HG03066 (cell line): Measurements from ENCODE around the gene KCTD16.
A peak's percentile ranks its signal among the peaks of the same experiment; 100 is the strongest.

Experiments
- ATAC-seq: cut with Tn5 transposase; IDR thresholded peaks from one replicate; pipeline ENCODE4 v1.9.1; 2021; ENCODE audit warnings: low read depth; ENCODE audit not compliant: unreplicated experiment

KCTD16 gene

DNA sequence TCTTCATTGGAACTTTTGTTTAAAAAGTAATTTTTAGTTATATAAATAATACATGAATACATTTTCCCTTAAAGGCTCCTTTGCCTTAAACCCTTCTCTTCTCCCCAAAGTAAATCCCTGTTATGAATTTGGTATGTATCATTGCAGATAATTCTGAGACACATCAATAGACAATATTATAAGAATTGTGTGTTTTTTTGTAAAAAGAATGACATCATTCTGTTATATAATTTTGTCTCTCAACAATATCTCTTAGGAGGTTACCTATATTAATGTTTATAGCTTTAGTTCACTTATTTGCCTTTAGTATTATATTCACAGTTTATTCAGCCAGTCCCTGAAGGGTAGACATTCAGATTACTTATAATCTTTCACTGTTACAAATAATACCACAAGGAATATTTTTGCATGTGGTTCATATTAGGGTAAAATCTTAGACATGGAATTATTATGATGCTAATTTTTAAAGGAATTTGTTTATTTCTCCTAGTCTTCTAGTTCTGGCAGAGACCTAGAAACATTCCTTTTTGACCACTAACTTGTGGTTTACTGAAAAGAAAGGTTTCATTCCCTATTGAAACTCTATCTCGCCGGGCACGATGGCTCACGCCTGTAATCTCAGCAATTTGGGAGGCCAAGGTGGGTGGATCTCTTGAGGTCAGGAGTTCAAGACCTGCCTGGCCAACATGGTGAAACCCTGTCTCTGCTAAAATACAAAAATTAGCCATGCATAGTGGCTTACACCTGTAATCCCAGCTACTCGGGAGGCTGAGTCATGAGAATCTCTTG lies 105.6 kb downstream of the KCTD16 start:
- no peak for ATAC-seq

DNA sequence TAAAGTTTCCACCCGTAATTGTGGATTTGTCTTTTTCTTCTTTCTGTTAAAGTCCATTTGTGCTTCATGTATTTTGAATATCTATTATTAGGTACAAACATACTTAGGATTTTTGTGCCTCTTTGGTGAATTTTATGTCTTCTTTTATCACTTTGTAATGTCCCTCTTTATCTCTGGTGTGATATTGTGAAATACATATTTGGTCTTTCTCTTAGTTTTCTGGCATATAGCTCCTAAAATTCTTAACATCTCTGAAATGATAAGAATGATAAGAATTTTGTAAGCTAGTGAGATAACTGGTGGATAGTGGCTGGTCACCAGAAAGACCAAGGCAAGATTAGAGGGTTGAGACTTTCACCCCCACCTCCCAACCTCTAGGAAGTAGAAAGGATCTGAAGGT lies 111.1 kb downstream of the KCTD16 start:
- no peak for ATAC-seq

DNA sequence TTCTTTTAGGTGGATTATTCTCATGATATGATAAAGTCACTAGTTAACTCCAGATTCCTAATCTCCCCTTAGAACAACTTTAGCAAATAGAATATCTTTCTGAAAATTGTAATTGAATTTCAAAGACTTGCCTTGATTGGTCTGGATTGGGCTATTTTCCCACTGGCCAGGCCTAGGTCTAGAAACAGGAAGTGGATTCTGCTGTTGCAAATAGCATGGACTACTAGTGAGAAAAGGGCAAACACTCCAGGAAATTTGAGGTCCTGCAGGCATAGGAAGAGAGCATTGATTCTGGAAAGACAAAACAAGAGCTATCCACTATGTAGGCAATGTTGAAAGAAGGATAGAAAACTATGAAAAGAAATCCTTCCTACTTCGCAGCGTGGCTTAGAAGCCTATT lies 113.4 kb downstream of the KCTD16 start:
- ATAC-seq: no peak

DNA sequence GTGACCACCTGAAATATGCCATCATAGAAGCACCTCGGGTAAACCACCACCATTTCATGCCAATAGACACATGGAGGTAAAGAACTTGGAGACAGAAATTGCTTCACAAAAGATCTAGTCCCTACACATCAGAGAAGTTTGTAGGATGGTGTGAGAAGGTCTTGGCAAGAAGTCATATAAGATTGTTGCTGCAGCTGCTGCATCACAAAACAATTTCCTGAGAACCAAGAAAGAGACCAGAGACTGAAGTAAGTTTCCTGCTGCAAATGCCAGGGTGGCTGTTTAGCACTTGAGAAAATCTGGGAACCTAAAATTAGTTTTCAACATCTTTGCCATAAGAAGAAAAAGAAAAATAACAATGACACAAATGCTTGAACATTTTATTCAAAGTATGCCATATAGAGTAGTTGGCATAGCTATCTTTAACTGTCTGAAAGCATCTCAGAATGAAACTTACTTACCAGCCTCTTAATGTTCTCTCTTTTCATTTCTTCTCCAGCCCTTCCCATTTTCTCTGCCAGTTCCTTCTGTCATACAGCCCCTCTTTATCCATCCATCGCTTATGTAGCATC lies 114.3 kb downstream of the KCTD16 start:
- no peak for ATAC-seq

DNA sequence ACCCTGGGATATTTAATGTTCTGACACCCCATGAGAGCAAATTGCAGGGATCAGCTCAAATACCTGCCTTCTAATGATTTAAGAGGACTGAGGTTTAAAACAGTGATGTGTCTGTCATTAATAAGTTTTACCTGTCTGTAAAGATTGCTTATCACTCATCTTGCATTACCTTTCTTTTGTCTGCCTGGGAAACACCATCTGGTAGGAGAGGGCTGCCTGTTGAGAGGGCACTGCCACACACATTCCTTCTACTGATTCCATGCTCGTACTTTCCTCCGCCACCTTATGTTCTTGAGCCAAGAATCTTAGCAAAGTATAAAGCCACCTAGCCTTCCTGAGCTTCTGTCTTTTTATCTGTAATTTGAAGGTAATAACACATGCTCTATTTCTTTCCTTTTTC lies 118.6 kb downstream of the KCTD16 start:
- ATAC-seq: no peak

DNA sequence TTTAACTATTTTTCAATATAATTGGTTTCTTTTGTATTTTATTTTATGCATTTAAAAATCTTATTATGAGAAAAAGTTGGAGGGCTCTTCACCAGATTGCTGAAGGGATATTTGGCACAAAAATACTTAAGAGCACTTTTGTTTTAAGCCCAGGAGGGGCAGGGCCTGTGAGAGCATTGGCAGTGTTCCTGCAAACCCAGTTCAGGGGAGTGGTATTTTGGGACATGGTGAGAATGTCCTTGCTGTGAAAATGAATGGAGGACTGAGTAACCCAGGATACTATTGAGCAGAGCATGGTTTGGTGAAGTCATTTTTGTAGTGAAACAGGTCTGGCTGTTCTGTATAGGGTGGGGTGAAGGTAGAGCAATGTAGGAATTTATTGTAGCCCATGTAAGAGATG lies 121.4 kb downstream of the KCTD16 start:
- ATAC-seq: no peak

DNA sequence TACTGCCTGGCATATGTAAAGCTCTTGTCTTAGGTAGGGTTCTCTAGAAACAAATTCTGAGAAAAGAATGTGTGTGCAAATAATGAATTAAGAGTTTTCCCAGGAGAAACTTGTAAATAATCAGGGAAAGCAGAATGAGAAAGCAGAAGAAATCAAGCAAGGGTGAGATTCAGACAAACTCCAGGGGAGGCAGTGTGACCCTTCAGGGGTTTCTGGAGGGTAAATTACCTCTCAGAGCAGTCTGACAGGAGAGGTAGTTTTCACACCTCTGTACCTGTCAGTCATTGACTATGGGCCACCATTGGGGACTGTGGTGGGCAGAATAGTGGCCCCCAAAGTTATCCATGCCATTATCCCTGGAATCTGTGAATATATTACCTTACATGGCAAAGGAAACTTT lies 124.6 kb downstream of the KCTD16 start:
- ATAC-seq: no peak

DNA sequence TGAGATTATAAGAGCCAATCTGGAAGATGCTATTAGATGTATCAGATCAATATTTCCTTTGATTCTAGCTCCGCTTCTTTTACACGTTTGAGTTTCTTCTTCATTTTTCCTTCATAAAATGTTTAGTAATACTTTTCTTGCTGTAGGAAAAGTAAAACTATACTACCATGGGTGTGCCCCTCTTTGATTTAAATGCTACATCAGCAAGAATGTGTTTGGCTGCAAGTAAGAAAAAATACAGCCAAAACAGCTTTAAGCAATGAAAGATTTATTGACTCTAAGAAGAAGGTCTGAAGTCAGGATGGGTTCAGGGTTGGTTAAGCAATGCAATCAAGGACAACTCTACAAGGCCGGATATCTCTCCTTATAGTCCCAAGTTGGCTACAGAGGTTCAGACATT lies 126.4 kb downstream of the KCTD16 start:
- no peak for ATAC-seq

DNA sequence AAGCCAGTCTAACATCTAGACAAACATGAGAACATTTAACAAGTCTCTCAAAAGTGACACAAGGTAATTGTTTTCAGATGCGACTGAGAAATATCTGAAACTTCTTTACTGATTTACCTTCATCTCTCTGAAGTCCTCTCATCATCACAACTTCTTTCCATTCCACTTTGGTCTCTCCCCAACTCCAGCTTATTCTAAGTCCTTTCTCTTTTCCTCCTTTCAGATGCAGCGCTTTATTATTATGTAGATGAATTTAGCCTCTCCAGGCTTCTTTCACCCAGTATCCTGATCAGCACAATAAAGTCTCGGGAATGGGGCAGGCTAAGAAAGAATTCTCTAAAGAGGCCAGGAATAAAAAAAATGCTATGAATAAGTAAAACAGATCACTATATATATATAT lies 128.0 kb downstream of the KCTD16 start:
- no peak for ATAC-seq

DNA sequence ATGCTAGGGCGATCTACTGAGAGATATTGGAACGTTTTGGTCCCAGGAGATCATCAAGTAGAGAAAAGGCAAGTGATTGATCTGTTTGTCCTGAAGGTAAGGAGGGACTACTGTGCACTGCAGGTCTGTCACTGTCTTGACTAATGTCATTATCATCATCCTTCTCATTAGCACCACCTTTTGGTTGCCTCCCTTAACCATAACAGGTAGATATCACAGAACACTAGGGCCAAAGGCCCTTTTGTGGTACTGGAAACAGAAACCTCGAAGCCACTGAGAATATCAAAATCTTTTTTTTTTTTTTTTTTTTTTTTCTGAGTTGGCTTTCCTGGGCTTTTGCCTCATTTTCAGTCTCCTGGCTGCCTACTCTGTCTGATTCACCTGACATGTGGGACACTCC lies 134.0 kb downstream of the KCTD16 start:
- ATAC-seq: peak; percentile 65

DNA sequence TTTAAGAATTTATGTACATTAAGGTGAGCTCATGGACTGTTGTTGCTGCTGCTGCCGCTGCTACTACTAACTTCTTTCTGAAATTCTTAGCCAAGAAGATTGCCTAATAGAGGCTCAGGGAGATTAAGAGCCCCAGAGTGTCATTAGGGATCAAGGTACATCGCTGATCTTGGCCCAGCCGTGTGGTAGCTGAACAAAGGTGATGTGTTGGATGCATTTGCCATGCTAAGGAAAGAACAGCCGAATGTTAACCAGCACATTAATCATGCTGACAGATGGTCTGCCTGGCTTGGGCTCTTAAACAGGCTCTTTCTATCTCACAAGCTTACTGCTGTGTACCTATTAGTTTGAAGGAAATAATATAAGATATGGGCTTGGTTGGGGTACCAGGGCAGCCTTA lies 137.1 kb downstream of the KCTD16 start:
- no peak for ATAC-seq

DNA sequence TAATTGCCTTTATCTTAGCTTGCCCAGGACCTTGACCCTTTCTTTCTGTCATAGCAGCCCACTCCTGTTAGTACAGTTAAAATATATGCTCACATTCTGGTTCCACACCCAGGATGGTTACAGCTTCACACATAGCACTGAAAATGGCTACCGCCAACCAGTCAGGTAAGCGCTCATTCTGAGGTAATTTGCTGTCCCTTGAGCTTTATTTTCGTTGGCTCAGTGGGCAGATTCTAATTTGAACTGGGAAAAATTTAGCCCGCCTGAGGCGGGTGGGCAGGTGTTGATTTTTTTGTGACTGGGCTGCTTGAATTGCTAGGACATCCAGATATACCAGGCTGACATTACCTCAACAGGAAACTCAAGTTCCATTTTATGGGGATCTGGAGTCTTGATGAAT lies 137.5 kb downstream of the KCTD16 start:
- ATAC-seq: no peak

DNA sequence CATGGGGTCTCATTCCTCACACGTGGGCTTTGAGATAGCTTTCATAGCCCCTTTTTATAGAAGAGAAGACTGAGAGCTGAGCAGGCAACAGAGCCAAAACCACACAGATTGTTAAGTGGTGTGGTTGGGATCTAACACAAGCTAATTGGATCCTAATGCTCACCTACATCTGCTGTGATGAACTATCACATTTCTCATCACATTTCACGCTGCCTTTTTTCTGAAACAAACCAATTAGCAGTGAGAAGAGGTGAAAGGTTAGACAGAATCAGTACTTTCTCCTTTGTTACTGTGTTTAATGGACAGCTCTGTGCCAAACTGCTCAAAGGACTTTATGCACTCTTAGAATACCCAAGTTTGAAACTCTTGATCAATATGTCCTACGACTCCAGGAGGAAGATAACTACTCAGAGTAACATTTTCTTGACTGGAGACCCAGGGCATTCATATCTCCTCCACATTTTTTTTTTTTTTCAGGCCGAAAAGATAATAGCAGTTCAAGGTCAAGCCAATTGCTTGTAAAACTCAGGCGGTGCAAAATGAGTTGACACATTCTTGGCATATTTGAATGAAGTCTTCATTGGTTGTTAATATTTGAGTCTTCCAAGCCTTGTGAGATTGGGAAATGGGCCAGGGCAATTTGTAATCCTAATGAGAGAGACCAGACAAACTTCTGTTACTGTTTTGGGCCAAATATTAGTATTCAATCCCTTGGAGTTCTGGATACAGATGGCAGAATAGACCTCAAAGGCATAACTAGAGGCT lies 138.4 kb downstream of the KCTD16 start:
- ATAC-seq: no peak

DNA sequence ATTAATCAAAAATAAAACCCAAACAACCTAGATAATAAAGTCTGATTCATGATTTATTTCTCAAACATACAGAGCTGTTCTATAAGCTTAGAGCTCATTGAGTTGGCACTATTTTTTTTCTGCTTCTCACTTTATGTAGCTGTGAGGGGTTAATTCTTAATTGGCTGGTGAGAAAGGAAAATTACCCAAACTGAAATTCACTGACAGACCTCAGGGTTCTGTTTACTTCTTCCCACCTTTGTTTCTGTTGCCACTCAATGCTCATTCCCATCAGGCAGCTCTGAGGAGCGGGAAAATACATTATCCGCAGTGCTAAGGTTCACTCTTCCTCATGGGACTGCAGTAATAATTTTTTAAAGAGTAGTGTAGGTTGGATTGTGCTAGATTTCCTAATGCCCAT lies 139.9 kb downstream of the KCTD16 start:
- no peak for ATAC-seq

DNA sequence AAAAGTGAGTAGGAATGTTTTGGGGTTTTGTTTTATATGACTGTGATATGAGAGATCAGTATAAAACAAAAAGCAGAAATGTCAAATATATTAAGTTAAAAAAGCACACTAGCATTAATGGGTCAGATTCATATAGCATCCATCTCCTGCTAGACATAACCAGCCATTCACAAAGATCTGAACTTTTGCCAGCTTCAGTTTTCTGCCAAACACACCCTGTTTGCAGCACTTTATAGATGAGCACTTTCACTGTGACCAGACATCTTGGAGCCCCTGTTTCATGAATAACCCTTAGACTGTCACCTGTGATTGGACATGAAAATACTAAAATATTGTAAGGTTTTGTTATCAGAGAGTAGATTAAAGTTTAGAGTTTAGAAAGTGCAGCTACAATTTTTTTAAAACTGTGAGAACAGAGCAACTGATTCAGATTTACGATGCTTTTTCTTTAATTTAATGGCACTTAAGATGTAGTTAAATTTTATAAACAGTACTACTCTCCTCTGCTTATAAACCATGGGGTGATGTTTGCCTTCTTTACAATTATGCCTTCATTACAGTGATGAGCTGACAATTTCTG lies 142.6 kb downstream of the KCTD16 start:
- ATAC-seq: no peak

DNA sequence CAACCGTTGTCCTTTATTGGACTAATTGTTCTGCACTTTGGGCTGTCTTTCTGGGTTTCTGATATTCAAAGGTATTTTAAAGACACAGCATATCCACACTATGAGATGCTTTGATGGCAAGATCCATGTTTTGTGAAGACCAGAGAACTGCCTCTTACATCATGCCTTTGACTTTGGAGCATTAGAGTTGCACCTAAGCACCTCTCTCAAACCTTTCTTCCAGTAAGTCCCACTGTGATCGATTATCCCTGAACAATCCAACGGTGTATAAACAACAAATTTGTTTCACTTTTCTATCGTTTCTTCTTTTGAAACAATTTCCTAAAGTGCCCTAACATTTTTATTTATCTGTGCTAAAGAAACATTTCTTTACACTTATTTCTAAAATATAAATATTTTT lies 144.4 kb downstream of the KCTD16 start:
- ATAC-seq: no peak

DNA sequence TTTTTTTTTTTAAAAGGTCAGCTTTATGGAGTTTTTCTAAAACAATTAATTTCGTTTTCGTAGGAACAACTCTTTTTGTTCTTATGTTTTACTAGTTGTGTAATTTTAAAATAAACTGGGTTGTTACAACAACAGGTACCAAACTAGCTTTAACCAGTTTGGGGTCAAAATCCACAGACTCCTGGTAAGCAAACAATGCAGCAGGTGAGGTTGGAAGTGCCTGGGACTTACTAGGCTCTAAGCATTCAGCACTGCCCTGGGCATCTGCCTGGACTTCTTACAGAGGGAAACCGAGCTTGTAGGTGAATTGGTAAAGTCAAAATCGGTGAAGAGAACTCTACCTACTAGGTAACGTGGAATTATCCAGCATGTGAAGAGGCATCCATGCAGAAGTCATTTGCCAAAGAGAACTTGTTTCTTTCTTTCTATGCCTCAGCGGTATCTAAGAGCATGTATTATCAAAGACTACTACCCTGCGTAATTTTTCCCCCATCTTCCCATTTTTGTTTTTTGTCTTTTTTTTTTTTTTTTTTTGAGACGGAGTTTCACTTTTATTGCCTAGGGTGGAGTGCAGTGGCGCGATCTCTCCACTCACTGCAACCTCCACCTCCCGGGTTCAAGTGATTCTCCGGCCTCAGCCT lies 145.4 kb downstream of the KCTD16 start:
- no peak for ATAC-seq

DNA sequence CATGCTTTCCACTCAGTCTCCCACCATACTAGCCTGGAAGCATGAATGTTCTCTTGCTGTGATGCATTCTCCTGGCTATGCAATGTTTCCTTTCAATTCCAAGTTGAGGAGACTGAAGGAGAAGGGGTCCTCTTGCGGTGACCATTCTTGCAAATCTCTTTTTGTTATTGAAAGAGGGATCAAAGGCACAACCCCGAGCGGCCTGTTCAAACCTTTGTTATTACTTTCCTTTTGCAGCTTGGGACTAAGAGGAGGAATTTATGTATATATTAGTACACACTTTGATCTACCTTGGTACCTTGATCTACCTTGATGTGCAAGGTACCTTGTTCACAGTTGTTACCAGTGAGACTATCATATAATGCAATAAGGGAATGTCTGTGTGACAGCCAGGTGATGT lies 147.3 kb downstream of the KCTD16 start:
- ATAC-seq: no peak

DNA sequence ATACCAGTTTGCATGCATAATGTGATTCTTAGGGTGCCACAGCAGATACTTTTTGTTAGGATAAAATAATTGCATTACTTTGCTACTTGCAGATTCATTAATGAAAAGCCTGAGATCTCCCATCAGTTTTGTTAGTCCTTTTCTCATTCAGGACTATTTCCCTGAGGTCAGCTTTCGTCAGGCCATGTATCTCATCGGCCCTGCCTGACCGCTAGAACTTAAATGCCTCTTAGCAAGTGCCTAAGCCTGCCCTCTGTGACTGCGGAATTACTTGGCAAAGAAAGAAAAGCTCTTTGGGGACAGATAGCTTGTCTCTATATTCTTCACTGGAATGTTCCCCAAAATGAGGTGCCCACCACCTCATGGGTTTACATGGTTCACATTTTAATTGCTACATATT lies 147.8 kb downstream of the KCTD16 start:
- ATAC-seq: no peak

DNA sequence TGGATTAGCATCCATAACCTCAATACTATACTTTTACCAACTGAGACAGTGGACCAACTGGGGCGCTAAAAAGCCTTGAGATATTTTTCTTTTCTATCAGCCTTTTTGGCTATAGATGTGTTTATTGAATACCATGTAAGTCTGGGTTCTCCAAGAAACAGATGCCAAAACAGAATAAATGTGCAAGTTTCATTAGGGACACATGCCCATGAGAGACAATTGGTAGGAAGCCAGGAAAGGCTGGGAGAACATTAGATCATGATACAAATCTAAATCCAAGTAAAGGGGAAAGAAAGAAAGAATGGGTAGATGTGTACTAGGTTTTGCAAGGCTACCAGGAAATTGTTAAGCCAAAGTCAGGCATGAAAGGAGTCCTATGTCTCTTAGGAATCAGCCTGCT lies 152.5 kb downstream of the KCTD16 start:
- ATAC-seq: no peak

DNA sequence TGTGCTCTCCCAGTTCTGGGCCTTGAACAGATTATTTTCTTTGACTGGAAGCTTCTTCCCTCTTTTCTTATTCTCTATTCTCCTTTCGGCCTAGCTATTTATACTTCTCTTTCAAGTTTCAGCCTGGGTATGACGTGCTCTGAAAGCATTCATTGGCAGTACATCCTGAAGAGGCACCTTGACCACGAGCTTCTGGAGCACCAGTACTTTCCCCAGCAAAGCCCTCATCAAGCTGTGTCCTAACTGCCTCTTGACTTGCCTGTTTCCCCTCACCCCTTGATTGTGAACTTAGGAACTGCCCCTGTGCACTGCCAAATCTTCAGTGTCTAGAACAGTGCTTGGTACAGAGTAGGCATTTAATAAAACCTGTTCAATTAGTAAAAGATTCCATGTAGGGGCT lies 154.9 kb downstream of the KCTD16 start:
- no peak for ATAC-seq
